Upper lobe of right lung (tissue), 1 donor: ENCODE data around the gene KLF13. TPM values are rescaled to one million over a fixed set of nuclear protein-coding genes. Genes with fewer than 3 reads are reported as not detected.

Experiments
- ATAC-seq: fragments of 200-7000 bp; cut with Tn5 transposase; one replicate; pipeline ENCODE4 v1.9.1; 2020; ENCODE audit warnings: mild to moderate bottlenecking, moderate library complexity
- DNase-seq: peaks from one replicate; pipeline ENCODE4 v3.0.0-alpha.2; 2020
- H3K27ac ChIP-seq: fragments of 200-600 bp; one replicate; pipeline ENCODE4 v1.8.0; 2022
- H3K27me3 ChIP-seq: fragments of 200-600 bp; one replicate; pipeline ENCODE4 v1.8.0; 2022; ENCODE audit warnings: mild to moderate bottlenecking
- H3K36me3 ChIP-seq: fragments of 200-600 bp; one replicate; pipeline ENCODE4 v1.8.0; 2022
- H3K4me1 ChIP-seq: fragments of 200-600 bp; one replicate; pipeline ENCODE4 v1.8.0; 2022
- H3K4me3 ChIP-seq: fragments of 200-600 bp; one replicate; pipeline ENCODE4 v1.8.0; 2022; ENCODE audit warnings: mild to moderate bottlenecking
- H3K9me3 ChIP-seq: fragments of 200-600 bp; one replicate; pipeline ENCODE4 v1.8.0; 2022
- intact Hi-C: fragments of 100-400 bp; cut with DNase I; formaldehyde crosslinking; loops from one replicate; pipeline ENCODE4 v1.11.0; 2022
- total RNA-seq: library from RNA; stranded (reverse); fragmentation: NEBNext Ultra II Directional; extraction: Animal tissue kit (Norgen Biotek cat#: 25700); gene quantifications from one replicate; pipeline ENCODE4 v1.2.1, GENCODE V29; 2021
- TF ChIP-seq, protein P1 (sequence below): fragments of 200-600 bp; IDR thresholded peaks from one replicate; pipeline ENCODE4 v1.8.0; 2022; ENCODE audit warnings: antibody characterized with exemption
- donor health status: DM: no; HTN: yes; CAD: no; lungs with severe emphysema.

The KLF13 gene
- total RNA-seq, 1 donor from 2014 or later = 176 TPM

DNA sequence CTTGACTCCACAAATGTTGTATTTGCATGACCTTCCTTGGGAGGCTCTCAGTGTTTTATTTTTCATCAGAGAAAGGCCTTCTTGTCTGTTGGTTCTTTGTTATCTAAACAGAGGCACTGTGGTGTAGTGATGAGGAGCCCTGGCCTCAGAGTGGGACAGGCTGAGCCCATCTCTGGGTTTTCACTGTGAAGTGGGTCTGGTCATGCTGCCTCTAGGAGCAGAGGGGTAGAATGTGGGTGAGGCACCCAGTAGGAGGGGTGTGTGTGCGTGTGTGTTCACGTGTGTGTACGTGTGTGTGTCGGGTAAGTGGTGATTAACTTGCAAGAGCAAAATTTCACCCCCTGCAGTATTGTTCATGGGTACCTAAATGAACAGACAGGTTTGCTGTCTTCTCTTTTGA lies 14.4 kb downstream of the KLF13 start:
- no peaks in the 10 kb centered on the region for H3K36me3 ChIP-seq
- DNase-seq (peak; percentile 28), ATAC-seq (no peak)
- no peaks in the 10 kb centered on the region for H3K27me3 ChIP-seq
- H3K9me3 ChIP-seq = no peaks in the 10 kb centered on the region
- H3K27ac ChIP-seq = no peak overlapping the region
- intact Hi-C loops = no loop called here
- peaks cover 100% of the 10 kb centered on the region for H3K4me1 ChIP-seq
- TF ChIP-seq, protein P1, sequence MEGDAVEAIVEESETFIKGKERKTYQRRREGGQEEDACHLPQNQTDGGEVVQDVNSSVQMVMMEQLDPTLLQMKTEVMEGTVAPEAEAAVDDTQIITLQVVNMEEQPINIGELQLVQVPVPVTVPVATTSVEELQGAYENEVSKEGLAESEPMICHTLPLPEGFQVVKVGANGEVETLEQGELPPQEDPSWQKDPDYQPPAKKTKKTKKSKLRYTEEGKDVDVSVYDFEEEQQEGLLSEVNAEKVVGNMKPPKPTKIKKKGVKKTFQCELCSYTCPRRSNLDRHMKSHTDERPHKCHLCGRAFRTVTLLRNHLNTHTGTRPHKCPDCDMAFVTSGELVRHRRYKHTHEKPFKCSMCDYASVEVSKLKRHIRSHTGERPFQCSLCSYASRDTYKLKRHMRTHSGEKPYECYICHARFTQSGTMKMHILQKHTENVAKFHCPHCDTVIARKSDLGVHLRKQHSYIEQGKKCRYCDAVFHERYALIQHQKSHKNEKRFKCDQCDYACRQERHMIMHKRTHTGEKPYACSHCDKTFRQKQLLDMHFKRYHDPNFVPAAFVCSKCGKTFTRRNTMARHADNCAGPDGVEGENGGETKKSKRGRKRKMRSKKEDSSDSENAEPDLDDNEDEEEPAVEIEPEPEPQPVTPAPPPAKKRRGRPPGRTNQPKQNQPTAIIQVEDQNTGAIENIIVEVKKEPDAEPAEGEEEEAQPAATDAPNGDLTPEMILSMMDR = no peak
- no peak overlapping the region for H3K4me3 ChIP-seq

DNA sequence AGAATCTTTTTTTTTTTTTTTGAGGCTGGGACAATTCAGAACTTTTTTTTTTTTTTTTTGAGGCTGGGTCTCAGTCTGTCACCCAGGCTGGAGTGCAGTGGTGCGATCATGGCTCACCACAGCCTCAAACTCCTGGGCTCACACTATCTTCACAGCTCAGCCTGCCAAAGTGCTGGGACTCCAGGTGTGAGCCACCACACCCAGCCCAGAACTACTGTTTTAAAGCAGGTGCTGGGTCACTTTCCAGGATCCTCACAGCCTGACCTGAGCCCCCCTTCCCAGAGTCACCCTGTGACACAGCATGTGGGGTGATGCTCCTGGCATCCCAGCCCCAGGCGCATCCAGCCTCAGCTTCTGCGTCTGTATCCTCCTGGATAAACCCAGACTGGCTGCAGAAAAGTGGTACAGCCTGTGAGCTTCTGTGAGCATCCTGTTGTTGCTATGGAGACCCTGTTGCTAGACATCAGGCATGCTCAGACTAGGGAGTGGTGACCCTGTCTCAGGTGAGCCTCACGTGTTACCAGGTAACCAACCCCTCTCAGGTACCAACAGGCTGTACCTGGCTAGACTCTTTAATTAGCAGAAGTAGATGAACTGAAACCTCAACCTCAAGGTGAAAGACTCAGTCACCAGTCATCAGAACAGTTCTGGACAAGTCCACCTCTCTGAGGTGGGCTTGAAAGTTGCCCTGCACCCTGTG lies 15.0 kb downstream of the KLF13 start:
- no peak for ATAC-seq
- TF ChIP-seq, protein P1 = no peak
- no peaks in the 10 kb centered on the region for H3K27me3 ChIP-seq
- H3K36me3 ChIP-seq = no peaks in the 10 kb centered on the region
- H3K9me3 ChIP-seq = no peaks in the 10 kb centered on the region
- H3K4me3 ChIP-seq = no peak overlapping the region
- peak overlapping the region; percentile 79 for H3K27ac ChIP-seq
- intact Hi-C loops = no loop called here
- H3K4me1 ChIP-seq = peaks cover 100% of the 10 kb centered on the region
- peak; percentile 48 for DNase-seq

DNA sequence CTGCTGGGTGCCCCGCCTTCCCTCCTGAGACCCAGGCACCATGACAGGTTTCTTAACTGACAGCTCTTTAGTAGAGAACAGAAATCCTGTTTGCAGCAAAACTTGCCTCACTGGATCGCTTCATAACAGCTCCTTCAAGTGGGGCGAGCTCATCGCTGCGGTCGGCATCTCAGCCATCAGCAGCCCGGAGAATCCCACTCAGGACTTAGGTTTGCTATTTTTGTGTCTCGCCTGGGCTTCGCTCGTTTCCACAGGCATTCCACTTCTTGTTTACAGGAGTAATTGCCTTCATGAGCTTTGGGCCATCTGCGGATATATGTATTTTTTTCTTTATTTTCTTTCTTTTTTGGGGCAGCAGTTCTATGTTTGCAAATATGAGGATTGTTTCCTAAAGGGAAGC lies 15.7 kb downstream of the KLF13 start:
- intact Hi-C loops = no loop called here
- H3K4me1 ChIP-seq = peaks cover 99% of the 10 kb centered on the region
- TF ChIP-seq, protein P1 = no peak
- H3K9me3 ChIP-seq = no peaks in the 10 kb centered on the region
- H3K27ac ChIP-seq = peak overlapping the region; percentile 79
- no peaks in the 10 kb centered on the region for H3K27me3 ChIP-seq
- peak overlapping the region; percentile 4 for H3K4me3 ChIP-seq
- no peak for DNase-seq
- no peaks in the 10 kb centered on the region for H3K36me3 ChIP-seq
- ATAC-seq = no peak

DNA sequence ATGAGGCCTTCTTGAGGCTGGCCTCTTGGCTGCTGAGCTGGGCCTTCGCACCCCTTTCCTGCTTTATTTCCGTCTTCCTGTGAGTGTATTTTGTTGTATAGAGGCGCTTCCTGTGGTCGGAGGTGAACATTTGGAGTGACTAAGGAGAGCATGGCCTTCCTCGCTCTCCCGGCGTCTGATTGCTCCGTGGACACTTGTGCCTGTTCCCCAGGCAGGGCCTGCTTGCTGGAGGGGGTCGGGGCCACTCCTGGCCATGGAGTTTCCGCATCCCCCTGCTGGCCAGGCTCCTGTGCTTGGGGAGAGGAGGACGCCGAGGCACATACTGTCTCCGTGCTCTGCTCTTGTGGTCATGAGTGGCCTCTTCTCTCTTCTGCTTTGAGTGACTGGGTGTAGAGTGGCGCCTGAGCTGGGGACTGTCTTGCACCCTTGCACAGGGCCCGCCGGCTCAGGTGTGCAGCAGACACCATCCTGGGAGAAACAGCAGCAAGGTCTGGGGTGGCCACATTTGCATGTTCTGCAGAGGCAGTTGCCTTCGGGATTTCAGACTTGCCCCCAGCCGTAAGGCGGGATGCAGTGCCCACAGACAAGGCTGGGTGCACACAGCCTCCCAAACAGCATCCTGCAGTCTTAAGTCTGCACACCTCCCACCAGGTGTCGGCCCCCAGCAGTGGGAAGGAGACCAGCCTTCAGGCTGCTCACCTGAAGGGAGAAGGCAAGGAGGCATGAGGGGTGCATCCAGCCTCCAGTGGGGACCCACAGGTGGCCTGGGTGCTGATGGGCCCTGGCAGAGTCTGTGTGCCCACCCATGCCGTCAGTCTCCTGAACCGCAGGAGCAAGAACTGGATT lies 16.4 kb downstream of the KLF13 start:
- Histone ChIP-seq H3K4me1 (peaks cover 99% of the 10 kb centered on the region), H3K9me3 (no peaks in the 10 kb centered on the region), H3K27me3 (no peaks in the 10 kb centered on the region), H3K36me3 (peaks cover under 1% of the 10 kb centered on the region), H3K4me3 (peak overlapping the region; percentile 4), H3K27ac (peak overlapping the region; percentile 79)
- intact Hi-C loops = no loop called here
- TF ChIP-seq, protein P1 = peak; percentile 6
- DNase-seq (no peak), ATAC-seq (peak; percentile 1)

DNA sequence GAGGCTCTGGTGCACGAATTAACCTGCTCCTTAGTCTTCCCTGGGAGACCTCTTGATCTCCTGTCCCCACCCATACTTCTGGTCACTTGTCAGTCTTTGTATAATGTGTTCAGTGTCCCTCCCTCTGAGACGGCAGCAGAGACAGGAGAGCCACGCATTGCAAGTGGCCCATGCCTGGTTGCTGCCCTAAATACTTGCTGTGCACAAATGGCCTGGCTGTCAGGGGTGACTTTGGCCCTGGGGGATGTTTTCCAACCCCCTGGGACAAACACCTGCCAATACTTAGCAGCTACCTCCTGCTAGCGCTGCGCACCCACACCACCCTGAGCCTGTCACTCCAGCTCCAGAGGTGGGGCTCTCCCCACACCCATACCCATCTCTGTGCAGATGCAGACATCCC lies 17.2 kb downstream of the KLF13 start:
- DNase-seq = no peak
- peak; percentile 4 for ATAC-seq
- Histone ChIP-seq H3K4me3 (no peak overlapping the region), H3K36me3 (peaks cover 8% of the 10 kb centered on the region), H3K4me1 (peaks cover 97% of the 10 kb centered on the region), H3K27me3 (no peaks in the 10 kb centered on the region), H3K9me3 (no peaks in the 10 kb centered on the region), H3K27ac (peak overlapping the region; percentile 79)
- intact Hi-C loops = no loop called here
- TF ChIP-seq, protein P1 = no peak
